Fibroblast of skin of scalp (primary cell): ENCODE data around the gene ATP9A.

ENCODE experiments used
- DNase-seq: peaks from one replicate; pipeline ENCODE4 v3.0.0-alpha.2; 2013

Gene ATP9A

GRCh38 chr20:51595058-51595532, 173.1 kb downstream of the ATP9A start:
- peak; percentile 89 for DNase-seq

GRCh38 chr20:51594236-51595057, 173.7 kb downstream of the ATP9A start:
- no peak for DNase-seq

GRCh38 chr20:51593584-51593983, 174.6 kb downstream of the ATP9A start:
- DNase-seq: no peak

- no peak for DNase-seq
Observed at GRCh38 chr20:51592564-51592963, 175.6 kb downstream of the ATP9A start.

- peak; percentile 40 for DNase-seq
Observed at GRCh38 chr20:51591871-51592270, 176.3 kb downstream of the ATP9A start.

- no peak for DNase-seq
Observed at GRCh38 chr20:51588762-51589161, 179.4 kb downstream of the ATP9A start.

GRCh38 chr20:51587145-51587544, 181.0 kb downstream of the ATP9A start:
- DNase-seq: no peak

- peak; percentile 99 for DNase-seq
Observed at GRCh38 chr20:51586005-51586440, 182.2 kb downstream of the ATP9A start.

GRCh38 chr20:51585148-51585547, 183.0 kb downstream of the ATP9A start:
- peak; percentile 48 for DNase-seq

GRCh38 chr20:51584737-51585136, 183.5 kb downstream of the ATP9A start:
- DNase-seq: no peak

GRCh38 chr20:51584116-51584515, 184.1 kb downstream of the ATP9A start:
- no peak for DNase-seq

- DNase-seq: no peak
Observed at GRCh38 chr20:51583499-51583898, 184.7 kb downstream of the ATP9A start.

- no peak for DNase-seq
Observed at GRCh38 chr20:51583073-51583472, 185.1 kb downstream of the ATP9A start.

- no peak for DNase-seq
Observed at GRCh38 chr20:51581571-51581970, 186.6 kb downstream of the ATP9A start.

- DNase-seq: peak; percentile 84
Observed at GRCh38 chr20:51579137-51579536, 189.1 kb downstream of the ATP9A start.

GRCh38 chr20:51578145-51578459, 190.1 kb downstream of the ATP9A start:
- DNase-seq: no peak

- no peak for DNase-seq
Observed at GRCh38 chr20:51577432-51578144, 190.6 kb downstream of the ATP9A start.

GRCh38 chr20:51575486-51575885, 192.7 kb downstream of the ATP9A start:
- no peak for DNase-seq

- DNase-seq: no peak
Observed at GRCh38 chr20:51574248-51575033, 193.7 kb downstream of the ATP9A start.

GRCh38 chr20:51573576-51574243, 194.5 kb downstream of the ATP9A start:
- DNase-seq: no peak

GRCh38 chr20:51571460-51571794, 196.8 kb downstream of the ATP9A start:
- DNase-seq: no peak

- peak; percentile 50 for DNase-seq
Observed at GRCh38 chr20:51570739-51571459, 197.3 kb downstream of the ATP9A start.
